ENCODE results near the gene ALG6.

ALG6 gene

DNA sequence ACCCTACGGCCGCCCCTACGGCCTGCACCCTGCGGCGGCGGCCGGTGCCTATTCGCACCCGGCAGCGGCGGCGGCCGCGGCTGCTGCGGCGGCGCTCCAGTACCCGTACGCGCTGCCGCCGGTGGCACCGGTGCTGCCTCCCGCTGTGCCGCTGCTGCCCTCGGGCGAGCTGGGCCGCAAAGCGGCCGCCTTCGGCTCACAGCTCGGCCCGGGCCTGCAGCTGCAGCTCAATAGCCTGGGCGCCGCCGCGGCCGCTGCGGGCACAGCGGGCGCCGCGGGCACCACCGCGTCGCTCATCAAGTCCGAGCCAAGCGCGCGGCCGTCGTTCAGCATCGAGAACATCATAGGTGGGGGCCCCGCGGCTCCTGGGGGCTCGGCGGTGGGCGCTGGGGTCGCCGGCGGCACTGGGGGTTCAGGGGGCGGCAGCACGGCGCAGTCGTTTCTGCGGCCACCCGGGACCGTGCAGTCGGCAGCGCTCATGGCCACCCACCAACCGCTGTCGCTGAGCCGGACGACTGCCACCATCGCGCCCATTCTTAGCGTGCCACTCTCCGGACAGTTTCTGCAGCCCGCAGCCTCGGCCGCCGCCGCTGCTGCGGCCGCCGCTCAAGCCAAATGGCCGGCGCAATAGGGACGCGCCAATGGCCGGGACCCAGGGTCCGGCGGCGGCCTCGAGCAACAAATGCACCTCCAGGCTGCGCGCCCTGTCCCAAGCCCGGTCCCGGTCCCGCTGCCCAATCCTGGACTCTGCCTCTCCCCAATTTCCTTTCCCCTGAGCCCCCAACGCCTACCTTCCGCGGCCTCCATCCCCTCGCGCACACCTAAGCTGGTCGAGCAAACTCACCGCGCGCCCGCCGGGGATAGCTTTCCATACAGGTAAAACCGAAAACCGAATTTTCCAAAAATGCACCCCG, 43.3 kb upstream of the ALG6 start:
- TF ChIP-seq TCF4 (CRISPR knock-in tag; IDR thresholded peaks at IDR 0.05; ENCODE audit: borderline replicate concordance) (no peak), ZC3H10 (CRISPR knock-in tag; IDR thresholded peaks at IDR 0.05) (no peak), PPARA (CRISPR knock-in tag; IDR thresholded peaks at IDR 0.05; ENCODE audit: borderline replicate concordance) (no peak), ZFP30 (CRISPR knock-in tag; IDR thresholded peaks at IDR 0.05) (no peak), CREB5 (CRISPR knock-in tag; IDR thresholded peaks at IDR 0.05; ENCODE audit: low read depth) (no peak), ISL1 (CRISPR knock-in tag; IDR thresholded peaks at IDR 0.05) (no peak), SNAI2 (CRISPR knock-in tag; IDR thresholded peaks at IDR 0.05) (no peak), POU6F1 (CRISPR knock-in tag; IDR thresholded peaks at IDR 0.05; ENCODE audit: borderline replicate concordance, low read depth) (no peak), ZNF565 (CRISPR knock-in tag; conservative IDR thresholded peaks at IDR 0.05; ENCODE audit: low read depth) (no peak), CSDC2 (CRISPR knock-in tag; IDR thresholded peaks at IDR 0.05) (no peak), BACH2 (CRISPR knock-in tag; IDR thresholded peaks at IDR 0.05; ENCODE audit: borderline replicate concordance) (no peak), ZNF8 (CRISPR knock-in tag; IDR thresholded peaks at IDR 0.05) (no peak), RARB (CRISPR knock-in tag; IDR thresholded peaks at IDR 0.05) (no peak), ARNTL (CRISPR knock-in tag; IDR thresholded peaks at IDR 0.05; ENCODE audit: borderline replicate concordance, low read depth) (no peak), CSRNP3 (CRISPR knock-in tag; IDR thresholded peaks at IDR 0.05) (no peak), OSR1 (CRISPR knock-in tag; IDR thresholded peaks at IDR 0.05) (no peak), TOX (CRISPR knock-in tag; IDR thresholded peaks at IDR 0.05; ENCODE audit: borderline replicate concordance) (no peak), ZFP3 (CRISPR knock-in tag; IDR thresholded peaks at IDR 0.05) (no peak)
- TF ChIP-seq, protein P1, sequence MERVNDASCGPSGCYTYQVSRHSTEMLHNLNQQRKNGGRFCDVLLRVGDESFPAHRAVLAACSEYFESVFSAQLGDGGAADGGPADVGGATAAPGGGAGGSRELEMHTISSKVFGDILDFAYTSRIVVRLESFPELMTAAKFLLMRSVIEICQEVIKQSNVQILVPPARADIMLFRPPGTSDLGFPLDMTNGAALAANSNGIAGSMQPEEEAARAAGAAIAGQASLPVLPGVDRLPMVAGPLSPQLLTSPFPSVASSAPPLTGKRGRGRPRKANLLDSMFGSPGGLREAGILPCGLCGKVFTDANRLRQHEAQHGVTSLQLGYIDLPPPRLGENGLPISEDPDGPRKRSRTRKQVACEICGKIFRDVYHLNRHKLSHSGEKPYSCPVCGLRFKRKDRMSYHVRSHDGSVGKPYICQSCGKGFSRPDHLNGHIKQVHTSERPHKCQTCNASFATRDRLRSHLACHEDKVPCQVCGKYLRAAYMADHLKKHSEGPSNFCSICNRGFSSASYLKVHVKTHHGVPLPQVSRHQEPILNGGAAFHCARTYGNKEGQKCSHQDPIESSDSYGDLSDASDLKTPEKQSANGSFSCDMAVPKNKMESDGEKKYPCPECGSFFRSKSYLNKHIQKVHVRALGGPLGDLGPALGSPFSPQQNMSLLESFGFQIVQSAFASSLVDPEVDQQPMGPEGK (CRISPR knock-in tag; IDR thresholded peaks at IDR 0.05; ENCODE audit: borderline replicate concordance) = no peak
- ATAC-seq = no peak

DNA sequence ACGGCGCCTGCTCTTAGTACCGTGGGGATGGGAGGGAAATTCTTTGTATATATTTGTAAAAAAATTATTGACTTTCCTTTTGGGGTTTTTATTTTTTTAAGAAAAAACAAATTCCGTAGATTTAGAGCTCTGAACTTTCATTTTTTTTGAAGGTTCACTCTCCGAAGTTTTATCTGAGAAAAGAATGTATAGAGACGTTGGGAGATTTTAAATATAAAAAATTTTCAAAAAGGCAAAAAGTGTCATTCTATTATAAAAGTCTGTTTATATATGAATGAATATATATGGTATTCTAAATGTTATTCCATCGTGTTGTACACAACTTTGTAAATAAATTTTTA, 42.7 kb upstream of the ALG6 start:
- TF ChIP-seq, protein P2, sequence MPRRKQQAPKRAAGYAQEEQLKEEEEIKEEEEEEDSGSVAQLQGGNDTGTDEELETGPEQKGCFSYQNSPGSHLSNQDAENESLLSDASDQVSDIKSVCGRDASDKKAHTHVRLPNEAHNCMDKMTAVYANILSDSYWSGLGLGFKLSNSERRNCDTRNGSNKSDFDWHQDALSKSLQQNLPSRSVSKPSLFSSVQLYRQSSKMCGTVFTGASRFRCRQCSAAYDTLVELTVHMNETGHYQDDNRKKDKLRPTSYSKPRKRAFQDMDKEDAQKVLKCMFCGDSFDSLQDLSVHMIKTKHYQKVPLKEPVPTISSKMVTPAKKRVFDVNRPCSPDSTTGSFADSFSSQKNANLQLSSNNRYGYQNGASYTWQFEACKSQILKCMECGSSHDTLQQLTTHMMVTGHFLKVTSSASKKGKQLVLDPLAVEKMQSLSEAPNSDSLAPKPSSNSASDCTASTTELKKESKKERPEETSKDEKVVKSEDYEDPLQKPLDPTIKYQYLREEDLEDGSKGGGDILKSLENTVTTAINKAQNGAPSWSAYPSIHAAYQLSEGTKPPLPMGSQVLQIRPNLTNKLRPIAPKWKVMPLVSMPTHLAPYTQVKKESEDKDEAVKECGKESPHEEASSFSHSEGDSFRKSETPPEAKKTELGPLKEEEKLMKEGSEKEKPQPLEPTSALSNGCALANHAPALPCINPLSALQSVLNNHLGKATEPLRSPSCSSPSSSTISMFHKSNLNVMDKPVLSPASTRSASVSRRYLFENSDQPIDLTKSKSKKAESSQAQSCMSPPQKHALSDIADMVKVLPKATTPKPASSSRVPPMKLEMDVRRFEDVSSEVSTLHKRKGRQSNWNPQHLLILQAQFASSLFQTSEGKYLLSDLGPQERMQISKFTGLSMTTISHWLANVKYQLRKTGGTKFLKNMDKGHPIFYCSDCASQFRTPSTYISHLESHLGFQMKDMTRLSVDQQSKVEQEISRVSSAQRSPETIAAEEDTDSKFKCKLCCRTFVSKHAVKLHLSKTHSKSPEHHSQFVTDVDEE (CRISPR knock-in tag; IDR thresholded peaks at IDR 0.05) = no peak
- TF ChIP-seq ARNTL (CRISPR knock-in tag; IDR thresholded peaks at IDR 0.05; ENCODE audit: borderline replicate concordance, low read depth) = no peak
- no peak for TF ChIP-seq ZNF8 (CRISPR knock-in tag; IDR thresholded peaks at IDR 0.05)
- no peak for TF ChIP-seq ZFP30 (CRISPR knock-in tag; IDR thresholded peaks at IDR 0.05)
- no peak for TF ChIP-seq ZC3H10 (CRISPR knock-in tag; IDR thresholded peaks at IDR 0.05)
- no peak for TF ChIP-seq ESRRG (CRISPR knock-in tag; IDR thresholded peaks at IDR 0.05)
- TF ChIP-seq ZNF565 (CRISPR knock-in tag; conservative IDR thresholded peaks at IDR 0.05; ENCODE audit: low read depth) = no peak
- TF ChIP-seq ZNF70 (CRISPR knock-in tag; IDR thresholded peaks at IDR 0.05) = no peak
- no peak for TF ChIP-seq POU6F1 (CRISPR knock-in tag; IDR thresholded peaks at IDR 0.05; ENCODE audit: borderline replicate concordance, low read depth)
- TF ChIP-seq TCF4 (CRISPR knock-in tag; IDR thresholded peaks at IDR 0.05; ENCODE audit: borderline replicate concordance) = no peak
- no peak for TF ChIP-seq ISL1 (CRISPR knock-in tag; IDR thresholded peaks at IDR 0.05)
- no peak for TF ChIP-seq CSRNP3 (CRISPR knock-in tag; IDR thresholded peaks at IDR 0.05)
- TF ChIP-seq OSR1 (CRISPR knock-in tag; IDR thresholded peaks at IDR 0.05) = no peak
- TF ChIP-seq GLIS3 (CRISPR knock-in tag; IDR thresholded peaks at IDR 0.05) = no peak
- no peak for TF ChIP-seq PPARA (CRISPR knock-in tag; IDR thresholded peaks at IDR 0.05; ENCODE audit: borderline replicate concordance)

More for the DNA sequence above, 42.7 kb upstream of the ALG6 start:
- ATAC-seq = no peak

Measured in SK-N-SH treated with all-trans-retinoic acid at 6 μM for 48 hours (cell line).